GM10266 (cell line): Measurements from ENCODE around the gene TTLL10.
"Not testable (repeated sequence)": the region's sequence is repeated elsewhere in the genome, so short reads cannot be mapped to it uniquely, and the experiment has no call there.

Source experiments
- DNase-seq: peaks from one replicate; pipeline ENCODE4 v3.0.0; 2012; ENCODE audit errors: extremely low spot score
- TF ChIP-seq, protein P1 (sequence below): IDR thresholded peaks from 2 replicates; pipeline ENCODE4 v1.5.1; 2012; ENCODE audit warnings: mild to moderate bottlenecking, low read depth; ENCODE audit not compliant: control insufficient read depth, insufficient read depth; ENCODE audit errors: missing control alignments

TTLL10 gene

DNA sequence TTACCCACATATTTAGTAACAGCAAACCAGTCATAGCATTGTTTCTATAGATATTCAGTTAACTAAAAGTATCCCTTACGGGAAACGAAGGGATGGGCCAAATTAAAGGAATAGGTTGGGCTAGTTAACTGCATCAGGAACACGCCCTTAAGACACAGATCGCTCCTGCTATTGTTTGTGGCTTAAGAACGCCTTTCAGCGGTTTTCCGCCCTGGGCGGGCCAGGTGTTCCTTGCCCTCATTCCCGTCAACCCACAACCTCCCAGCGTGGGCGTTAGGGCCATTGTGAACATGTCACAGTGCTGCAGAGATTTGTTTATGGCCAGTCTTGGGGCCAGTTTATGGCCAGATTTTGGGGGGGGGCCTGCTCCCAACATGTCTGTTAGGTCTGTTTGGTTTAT is 18.1 kb downstream of the TTLL10 start:
- TF ChIP-seq, protein P1, sequence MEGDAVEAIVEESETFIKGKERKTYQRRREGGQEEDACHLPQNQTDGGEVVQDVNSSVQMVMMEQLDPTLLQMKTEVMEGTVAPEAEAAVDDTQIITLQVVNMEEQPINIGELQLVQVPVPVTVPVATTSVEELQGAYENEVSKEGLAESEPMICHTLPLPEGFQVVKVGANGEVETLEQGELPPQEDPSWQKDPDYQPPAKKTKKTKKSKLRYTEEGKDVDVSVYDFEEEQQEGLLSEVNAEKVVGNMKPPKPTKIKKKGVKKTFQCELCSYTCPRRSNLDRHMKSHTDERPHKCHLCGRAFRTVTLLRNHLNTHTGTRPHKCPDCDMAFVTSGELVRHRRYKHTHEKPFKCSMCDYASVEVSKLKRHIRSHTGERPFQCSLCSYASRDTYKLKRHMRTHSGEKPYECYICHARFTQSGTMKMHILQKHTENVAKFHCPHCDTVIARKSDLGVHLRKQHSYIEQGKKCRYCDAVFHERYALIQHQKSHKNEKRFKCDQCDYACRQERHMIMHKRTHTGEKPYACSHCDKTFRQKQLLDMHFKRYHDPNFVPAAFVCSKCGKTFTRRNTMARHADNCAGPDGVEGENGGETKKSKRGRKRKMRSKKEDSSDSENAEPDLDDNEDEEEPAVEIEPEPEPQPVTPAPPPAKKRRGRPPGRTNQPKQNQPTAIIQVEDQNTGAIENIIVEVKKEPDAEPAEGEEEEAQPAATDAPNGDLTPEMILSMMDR, result no peak
- no peak for DNase-seq

DNA sequence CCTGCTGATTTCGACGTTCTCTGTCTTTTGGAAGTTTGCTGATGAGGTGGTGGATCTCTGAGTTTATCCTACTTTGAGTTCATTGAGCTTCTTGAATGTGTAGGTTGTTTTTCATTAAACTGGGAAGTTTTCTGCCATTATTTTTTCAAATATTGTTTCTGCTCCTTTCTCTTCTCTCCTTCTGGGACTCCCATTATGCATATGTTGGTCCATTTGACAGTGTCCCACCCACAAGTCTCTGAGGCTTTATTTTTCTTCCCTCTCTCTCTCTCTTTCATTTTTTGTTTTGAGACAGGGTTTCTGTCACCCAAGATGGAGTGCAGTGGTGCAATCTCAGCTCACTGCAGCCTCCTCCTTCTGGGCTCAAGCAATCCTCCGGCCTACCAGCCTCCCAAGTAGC is 21.0 kb downstream of the TTLL10 start:
- no peak for DNase-seq
- TF ChIP-seq, protein P1, result no peak

DNA sequence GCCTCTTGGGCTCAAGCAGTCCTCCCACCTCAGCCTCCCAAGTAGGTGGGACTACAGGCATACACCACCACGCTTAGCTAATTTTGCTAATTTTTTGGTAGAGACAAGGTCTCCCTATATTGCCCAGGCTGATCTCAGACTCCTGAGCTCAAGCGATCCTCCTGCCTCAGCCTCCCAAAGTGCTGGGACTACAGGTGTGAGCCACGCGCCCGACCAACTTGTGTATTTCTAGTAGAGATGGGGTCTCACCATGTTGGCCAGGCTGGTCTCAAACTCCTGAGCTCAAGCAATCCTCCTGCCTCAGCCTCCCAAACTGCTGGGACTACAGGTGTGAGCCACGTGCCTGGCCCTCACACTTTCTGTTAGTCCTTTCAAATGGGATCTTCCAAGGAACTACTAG is 22.0 kb downstream of the TTLL10 start:
- not testable (repeated sequence) for DNase-seq

DNA sequence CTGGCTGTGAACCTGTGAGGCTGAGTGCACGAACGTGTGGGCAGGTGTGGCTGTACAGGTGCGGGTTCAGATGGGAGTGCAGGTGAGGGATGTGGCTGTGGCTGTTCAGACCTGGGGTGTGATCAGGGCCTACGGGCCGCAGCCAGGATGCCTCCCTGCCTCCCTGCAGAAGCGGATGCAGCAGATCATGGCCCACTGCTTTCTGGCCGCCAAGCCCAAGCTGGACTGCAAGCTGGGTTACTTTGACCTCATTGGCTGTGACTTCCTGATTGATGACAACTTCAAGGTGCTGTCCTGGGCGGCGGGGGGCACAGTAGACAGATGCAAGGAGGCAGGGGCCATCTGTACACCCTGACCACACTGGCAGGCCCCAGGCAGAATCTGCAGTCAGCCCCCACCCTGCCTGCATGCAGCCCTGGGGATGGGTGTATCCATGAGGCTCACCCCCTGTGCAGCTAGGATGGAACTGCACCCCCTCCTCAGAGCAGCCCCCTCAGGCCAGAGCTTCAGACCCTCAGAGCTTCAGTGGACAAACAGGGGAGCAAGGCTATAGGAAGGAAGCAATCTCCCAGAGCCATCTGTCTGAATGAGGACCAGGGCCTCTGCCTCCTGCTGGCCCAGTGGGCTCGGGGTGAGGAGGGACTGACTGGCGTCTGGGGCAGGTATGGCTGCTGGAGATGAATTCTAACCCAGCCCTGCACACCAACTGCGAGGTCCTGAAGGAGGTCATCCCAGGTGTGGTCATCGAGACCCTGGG is 22.9 kb downstream of the TTLL10 start:
- TF ChIP-seq, protein P1, result no peak
- DNase-seq, result no peak

DNA sequence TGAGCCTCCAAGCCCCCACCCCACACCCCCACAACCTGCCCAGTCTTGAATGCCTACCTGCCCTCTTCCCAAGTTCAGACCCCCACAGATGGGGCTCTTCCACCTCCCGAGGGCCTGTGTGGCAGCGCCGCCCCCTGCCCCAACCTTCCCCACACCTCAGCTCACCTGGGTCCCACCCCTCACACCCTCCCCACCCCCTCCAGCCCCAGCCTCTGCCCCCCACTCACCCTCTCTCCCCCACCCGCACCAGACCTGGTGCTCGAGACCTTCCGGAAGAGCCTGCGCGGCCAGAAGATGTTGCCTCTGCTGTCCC is 23.5 kb downstream of the TTLL10 start:
- no peak for DNase-seq
- TF ChIP-seq, protein P1, result no peak

DNA sequence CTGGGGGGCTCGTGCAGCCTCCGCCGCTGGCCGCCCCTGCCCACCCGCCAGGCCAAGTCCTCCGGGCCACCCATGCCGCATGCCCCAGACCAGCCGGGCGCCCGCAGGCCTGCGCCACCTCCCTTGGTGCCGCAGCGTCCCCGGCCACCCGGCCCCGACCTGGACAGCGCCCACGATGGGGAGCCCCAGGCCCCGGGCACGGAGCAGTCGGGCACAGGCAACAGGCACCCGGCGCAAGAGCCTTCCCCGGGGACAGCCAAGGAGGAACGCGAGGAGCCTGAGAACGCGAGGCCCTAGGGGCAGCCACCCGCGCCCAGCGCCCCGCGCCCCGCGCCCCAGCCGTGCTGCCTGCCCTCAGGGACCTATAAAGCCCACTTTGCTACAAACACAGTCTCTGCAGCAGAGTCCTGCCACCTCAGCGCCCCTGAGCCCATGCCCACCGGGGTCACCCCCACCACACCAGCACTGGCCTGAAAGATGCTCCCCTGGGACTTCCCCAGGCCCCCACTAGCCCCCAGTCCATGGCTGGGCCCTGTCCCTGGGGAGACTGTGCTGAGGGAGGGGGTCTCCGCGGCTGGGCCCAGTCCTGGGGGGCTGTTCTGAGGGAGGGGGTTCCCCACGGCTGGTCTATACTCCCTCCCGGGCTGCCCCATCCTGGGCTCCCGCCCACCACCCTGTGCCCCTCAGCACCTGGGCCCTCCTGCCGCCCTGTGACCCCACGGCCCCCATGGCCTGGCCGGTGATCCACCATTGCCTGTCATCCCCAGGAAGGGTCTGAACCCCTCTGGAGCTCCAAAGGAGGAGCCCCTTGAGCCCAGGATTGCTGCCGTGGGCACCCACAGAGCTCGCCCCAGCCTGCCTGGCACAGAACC is 24.1 kb downstream of the TTLL10 start:
- no peak for DNase-seq
- TF ChIP-seq, protein P1, result no peak

DNA sequence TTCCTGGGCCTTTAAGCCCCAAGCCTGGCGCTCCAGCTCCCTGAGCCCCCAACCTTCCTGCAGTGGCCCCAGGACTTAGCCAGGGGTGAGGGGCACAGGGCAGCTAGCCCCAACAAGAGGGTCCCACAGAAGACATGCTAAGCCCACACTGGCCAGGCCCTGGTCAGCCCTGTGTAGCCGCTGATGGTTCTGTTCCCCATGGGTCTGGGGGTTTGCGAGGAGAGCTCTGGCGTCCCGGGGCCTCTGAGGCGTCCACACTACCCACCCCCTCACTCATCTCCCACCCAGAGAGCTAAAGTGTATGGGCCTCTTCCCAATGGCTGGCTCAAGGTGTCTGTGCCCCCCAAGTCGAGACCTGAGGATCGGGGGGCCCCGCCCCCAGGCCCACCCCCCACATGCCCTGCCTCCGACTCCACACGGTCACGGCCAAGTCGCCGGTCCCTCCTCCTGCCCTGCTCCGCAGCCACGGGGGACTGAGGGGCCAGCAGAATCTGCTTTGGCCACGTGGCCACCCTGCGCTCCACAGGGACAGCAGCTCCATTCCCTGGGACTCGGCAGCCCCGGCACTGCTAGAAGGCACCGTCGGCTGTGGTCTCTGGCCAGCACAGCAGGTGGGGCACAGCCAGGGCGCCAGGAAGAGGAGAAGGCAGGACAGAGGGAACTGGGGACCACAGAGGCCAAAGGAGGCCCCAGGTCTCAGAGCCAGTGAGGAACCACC is 24.9 kb downstream of the TTLL10 start:
- TF ChIP-seq, protein P1, result no peak
- DNase-seq, result no peak
